HepG2 (cell line): ENCODE results near the gene FBXO48. TPM values are rescaled to one million over a fixed set of nuclear protein-coding genes. Genes with fewer than 3 reads are reported as not detected.

Experiments used
- AHR ChIP-seq: IDR thresholded peaks from 2 replicates; pipeline ENCODE4 v1.6.1; 2018; ENCODE audit warnings: missing genetic modification reagents, missing compliant biosample characterization
- BCL6 ChIP-seq: IDR thresholded peaks from 2 replicates; pipeline ENCODE4 v1.6.1; 2016; ENCODE audit warnings: missing genetic modification reagents, missing compliant biosample characterization
- CERS6 ChIP-seq: sonication (generic); formaldehyde crosslinking; IDR thresholded peaks from 2 replicates; pipeline ENCODE4 v1.5.0; 2020; ENCODE audit warnings: missing genetic modification reagents
- EHMT2 ChIP-seq: fragments of 200-600 bp; sonication (generic); IDR thresholded peaks from 2 replicates; pipeline ENCODE4 v1.7.0; 2017; ENCODE audit warnings: antibody characterized with exemption, low read depth, low read length, borderline replicate concordance
- ELF3 ChIP-seq: IDR thresholded peaks from 2 replicates; pipeline ENCODE4 v1.6.1; 2016; ENCODE audit warnings: missing genetic modification reagents, missing compliant biosample characterization
- GATAD1 ChIP-seq: IDR thresholded peaks from 2 replicates; pipeline ENCODE4 v1.6.1; 2016; ENCODE audit warnings: missing genetic modification reagents, missing compliant biosample characterization
- HNRNPUL1 ChIP-seq: fragments of 200-400 bp; formaldehyde crosslinking; IDR thresholded peaks from 2 replicates; pipeline ENCODE4 v1.6.1; 2017; ENCODE audit warnings: low read depth, mild to moderate bottlenecking, low read length, moderate library complexity
- KLF6 ChIP-seq: IDR thresholded peaks from 2 replicates; pipeline ENCODE4 v1.8.0; 2016; ENCODE audit warnings: missing biosample characterization, missing genetic modification reagents
- MLXIP ChIP-seq: sonication (generic); formaldehyde crosslinking; IDR thresholded peaks from 2 replicates; pipeline ENCODE4 v1.9.0; 2021; ENCODE audit warnings: missing genetic modification reagents, borderline replicate concordance
- NBN ChIP-seq: fragments of 450-650 bp; conservative IDR thresholded peaks from 2 replicates; pipeline ENCODE4 v1.6.1; 2017
- NFYB ChIP-seq: sonication (generic); formaldehyde crosslinking; IDR thresholded peaks from 2 replicates; pipeline ENCODE4 v1.4.0; 2020; ENCODE audit warnings: missing genetic modification reagents
- NRL ChIP-seq: sonication (generic); formaldehyde crosslinking; IDR thresholded peaks from 2 replicates; pipeline ENCODE4 v1.5.0; 2020; ENCODE audit warnings: missing genetic modification reagents, mild to moderate bottlenecking, moderate library complexity, borderline replicate concordance
- SALL1 ChIP-seq: sonication (generic); formaldehyde crosslinking; IDR thresholded peaks from 2 replicates; pipeline ENCODE4 v1.8.0; 2022; ENCODE audit warnings: mild to moderate bottlenecking, missing genetic modification reagents
- ZBTB39 ChIP-seq: sonication (generic); formaldehyde crosslinking; IDR thresholded peaks from 2 replicates; pipeline ENCODE4 v1.5.0; 2020; ENCODE audit warnings: missing genetic modification reagents
- ZFYVE20 ChIP-seq: sonication (generic); formaldehyde crosslinking; IDR thresholded peaks from 2 replicates; pipeline ENCODE4 v1.8.0; 2023; ENCODE audit warnings: low read depth, mild to moderate bottlenecking, moderate library complexity, missing genetic modification reagents, borderline replicate concordance
- ZNF329 ChIP-seq: sonication (generic); formaldehyde crosslinking; IDR thresholded peaks from 2 replicates; pipeline ENCODE4 v1.9.0; 2021; ENCODE audit warnings: low read depth, mild to moderate bottlenecking, missing genetic modification reagents
- ZNF33B ChIP-seq: sonication (generic); formaldehyde crosslinking; IDR thresholded peaks from 2 replicates; pipeline ENCODE4 v1.5.1; 2020; ENCODE audit warnings: mild to moderate bottlenecking, missing genetic modification reagents
- ZNF550 ChIP-seq: sonication (generic); formaldehyde crosslinking; IDR thresholded peaks from 2 replicates; pipeline ENCODE4 v1.4.0; 2020; ENCODE audit warnings: mild to moderate bottlenecking, missing genetic modification reagents, borderline replicate concordance
- ZNF614 ChIP-seq: IDR thresholded peaks from 2 replicates; pipeline ENCODE4 v1.6.1; 2018; ENCODE audit warnings: missing biosample characterization, missing genetic modification reagents, inconsistent platforms, borderline replicate concordance
- ZNF616 ChIP-seq: sonication (generic); formaldehyde crosslinking; IDR thresholded peaks from 2 replicates; pipeline ENCODE4 v1.5.0; 2020; ENCODE audit warnings: low read depth, mild to moderate bottlenecking, missing genetic modification reagents
- ZNF703 ChIP-seq: sonication (generic); formaldehyde crosslinking; IDR thresholded peaks from 2 replicates; pipeline ENCODE4 v1.5.1; 2020; ENCODE audit warnings: missing genetic modification reagents, mild to moderate bottlenecking, moderate library complexity, borderline replicate concordance
- ZNF749 ChIP-seq: sonication (generic); formaldehyde crosslinking; IDR thresholded peaks from 2 replicates; pipeline ENCODE4 v1.8.0; 2022; ENCODE audit warnings: mild to moderate bottlenecking, missing genetic modification reagents, moderate library complexity, borderline replicate concordance
- ZNF768 ChIP-seq: sonication (generic); formaldehyde crosslinking; IDR thresholded peaks from 2 replicates; pipeline ENCODE4 v1.4.0; 2020; ENCODE audit warnings: missing genetic modification reagents
- polyA plus RNA-seq, 8 experiments: library from polyadenylated mRNA; depleted of rRNA in 3 of 8; stranded (reverse) in 7 of 8; unstranded in 1 of 8; fragments of >200 nt; fragmentation: Illumina TruSeq in 4 of 8; extraction: Trizol in 4 of 8; gene quantifications; 2 replicates each; pipeline versions ENCODE4 v1.2.1 to v1.2.3, GENCODE V29; 2011 to 2016; ENCODE audit warnings: low read depth in 4 of 8, missing spikeins in 1 of 8, mixed read lengths in 1 of 8; ENCODE audit not compliant: insufficient read depth in 1 of 8
- total RNA-seq, 5 experiments: library from RNA; depleted of rRNA; stranded (reverse); fragments of >200 nt; fragmentation: Illumina TruSeq; extraction: Trizol; gene quantifications; 2 replicates each; pipeline ENCODE4 v1.2.3, GENCODE V29; 2016; ENCODE audit warnings: low read depth in 1 of 5

The FBXO48 gene
- total and polyA plus RNA-seq, 2 of the 13 experiments (the other 11 are each of a cell fraction or from before 2014, with no cell fraction given): 0.42 to 1.1 TPM

- peak; percentile 24 for TF ChIP-seq ELF3 (CRISPR knock-in tag)
- TF ChIP-seq ZNF768 (CRISPR knock-in tag): peak; percentile 78; the same call in 1 of the 2 replicates
- TF ChIP-seq MLXIP: no peak
- peak; percentile 83; the same call in 1 of the 2 replicates for TF ChIP-seq ZNF749 (CRISPR knock-in tag)
- TF ChIP-seq ZNF703 (CRISPR knock-in tag): peak; percentile 59; the same call in 1 of the 2 replicates
- no peak for TF ChIP-seq HNRNPUL1
- TF ChIP-seq SALL1 (CRISPR knock-in tag): peak; percentile 88
- no peak; the same call in 1 of the 2 replicates for TF ChIP-seq NRL (CRISPR knock-in tag)
- TF ChIP-seq ZNF33B: no peak
- peak; percentile 79 for TF ChIP-seq KLF6
- TF ChIP-seq NFYB: peak; percentile 47
- 0 out of 2 replicates have a peak, but pooled peaks have one; percentile 49 for TF ChIP-seq ZNF616 (CRISPR knock-in tag)
- TF ChIP-seq CERS6: 0 out of 2 replicates have a peak, but pooled peaks have one; percentile 42
- TF ChIP-seq ZBTB39 (CRISPR knock-in tag): no peak
- no peak for TF ChIP-seq ZNF550 (CRISPR knock-in tag)
- TF ChIP-seq BCL6 (CRISPR knock-in tag): no peak; the same call in 1 of the 2 replicates
- TF ChIP-seq GATAD1 (CRISPR knock-in tag): peak; percentile 86
- TF ChIP-seq AHR (CRISPR knock-in tag): peak; percentile 74; the same call in 1 of the 2 replicates
- no peak; the same call in 1 of the 2 replicates for TF ChIP-seq EHMT2
- peak; percentile 10 for TF ChIP-seq ZNF614 (CRISPR knock-in tag)
- TF ChIP-seq ZNF329: no peak
- TF ChIP-seq ZFYVE20 (CRISPR knock-in tag): no peak; the same call in 1 of the 2 replicates
- no peak for TF ChIP-seq NBN
These were observed at the start of gene FBXO48, which contains the start of gene APLF (continued) for GRCh38 chr2:68467077-68467960.
